Transverse colon (tissue), 4 donors: ENCODE measurements around the gene NTRK3.

Experiments used
- CTCF ChIP-seq, 5 experiments: fragments of 200-600 bp in 3 of 5; fragments of 450-650 bp in 2 of 5; sonication (generic) in 3 of 5; IDR thresholded peaks; 1 replicate in 2 of 5; 2 replicates in 3 of 5; pipeline ENCODE4 v1.5.1; 2016 to 2017; ENCODE audit warnings: antibody characterized with exemption in 5 of 5, inconsistent platforms in 3 of 5, mild to moderate bottlenecking in 2 of 5, moderate library complexity in 1 of 5
- EP300 ChIP-seq: sonication (generic); formaldehyde crosslinking; IDR thresholded peaks from one replicate; pipeline ENCODE4 v1.6.1; 2017; ENCODE audit warnings: antibody characterized with exemption, low read depth
- POLR2AphosphoS5 ChIP-seq, 3 donors: sonication (generic); formaldehyde crosslinking; IDR thresholded peaks; one replicate each; pipeline ENCODE4 v1.6.1; 2016; ENCODE audit warnings: antibody characterized with exemption in 3 of 3

- TF ChIP-seq CTCF (IDR thresholded peaks at IDR 0.05) = no peak
- no peak for TF ChIP-seq POLR2AphosphoS5 (IDR thresholded peaks at IDR 0.05)
- TF ChIP-seq EP300 = no peak
Observed at GRCh38 chr15:87871731-87872320, 384.7 kb downstream of the NTRK3 start.
